K562 (cell line): ENCODE measurements around the gene ASB6. TPM values are rescaled to one million over a fixed set of nuclear protein-coding genes. Genes with fewer than 3 reads are reported as not detected.

Experiments
- CXXC5 ChIP-seq: fragments of 250-450 bp; sonication (Bioruptor Pico); IDR thresholded peaks from 2 replicates; pipeline ENCODE4 v1.8.0; 2022; ENCODE audit warnings: inconsistent platforms, mild to moderate bottlenecking, moderate library complexity
- EP300 ChIP-seq: IDR thresholded peaks from 2 replicates; pipeline ENCODE4 v1.6.1; 2012; ENCODE audit warnings: low read length, improper control_type of control experiment
- HNRNPLL ChIP-seq: fragments of 200-400 bp; formaldehyde crosslinking; IDR thresholded peaks from 2 replicates; pipeline ENCODE4 v1.6.1; 2017; ENCODE audit warnings: low read length, low read depth, mild to moderate bottlenecking; ENCODE audit not compliant: poor library complexity, severe bottlenecking
- KLF1 ChIP-seq: fragments of 450-650 bp; IDR thresholded peaks from 2 replicates; pipeline ENCODE4 v1.6.1; 2016; ENCODE audit warnings: missing genetic modification characterization, missing compliant biosample characterization
- MTA2 ChIP-seq: fragments of 450-650 bp; IDR thresholded peaks from 2 replicates; pipeline ENCODE4 v1.6.1; 2016; ENCODE audit warnings: low read depth
- PCBP1 ChIP-seq: fragments of 200-400 bp; formaldehyde crosslinking; IDR thresholded peaks from 2 replicates; pipeline ENCODE4 v1.6.1; 2018; ENCODE audit warnings: mild to moderate bottlenecking, low read depth, low read length; ENCODE audit not compliant: poor library complexity, severe bottlenecking
- PHB ChIP-seq: fragments of 250-450 bp; sonication (Bioruptor Pico); IDR thresholded peaks from 2 replicates; pipeline ENCODE4 v1.5.0; 2021
- SRSF7 ChIP-seq: fragments of 200-400 bp; formaldehyde crosslinking; optimal IDR thresholded peaks from 2 replicates; pipeline ENCODE3; 2017; ENCODE audit warnings: mild to moderate bottlenecking, low read depth, low read length
- ZNF124 ChIP-seq: sonication (generic); formaldehyde crosslinking; IDR thresholded peaks from 2 replicates; pipeline ENCODE4 v1.8.1; 2022; ENCODE audit warnings: missing genetic modification reagents
- ZNF224 ChIP-seq: sonication (generic); formaldehyde crosslinking; IDR thresholded peaks from 2 replicates; pipeline ENCODE4 v1.8.0; 2022; ENCODE audit warnings: mild to moderate bottlenecking, missing genetic modification reagents
- polyA plus RNA-seq, 8 experiments: library from polyadenylated mRNA; depleted of rRNA in 4 of 8; stranded (reverse) in 5 of 8; unstranded in 3 of 8; fragments of >200 nt; fragmentation: Nextera tagmentation in 2 of 8; fragmentation: Illumina TruSeq in 1 of 8; extraction: Ambion mirVana in 2 of 8; extraction: Trizol in 1 of 8; gene quantifications; 2 replicates each; pipeline versions ENCODE4 v1.2.1 to v1.2.3, GENCODE V29; 2011 to 2014; ENCODE audit warnings: inconsistent platforms in 1 of 8, missing spikeins in 1 of 8
- total RNA-seq, 7 experiments: library from RNA; depleted of rRNA in 6 of 7; stranded (reverse); fragments of >200 nt in 6 of 7; fragmentation: Illumina TruSeq in 2 of 7; extraction: Trizol in 2 of 7; gene quantifications; 2 replicates each; pipeline versions ENCODE4 v1.2.1 to v1.2.3, GENCODE V29; 2011 to 2021; ENCODE audit warnings: low replicate concordance in 1 of 7
- TF ChIP-seq, protein P1 (sequence below): fragments of 250-450 bp; sonication (Bioruptor Pico); IDR thresholded peaks from 2 replicates; pipeline ENCODE4 v1.9.0; 2021; ENCODE audit warnings: mild to moderate bottlenecking, inconsistent platforms
- TF ChIP-seq, protein P2 (sequence below): fragments of 450-650 bp; IDR thresholded peaks from 2 replicates; pipeline ENCODE4 v1.6.1; 2016
- TF ChIP-seq, protein P3 (sequence below): fragments of 450-650 bp; conservative IDR thresholded peaks from 2 replicates; pipeline ENCODE4 v1.6.1; 2016; ENCODE audit warnings: missing genetic modification characterization, low read depth, mild to moderate bottlenecking, control low read depth, missing compliant biosample characterization
- TF ChIP-seq, protein P4 (sequence below): fragments of 250-450 bp; sonication (Bioruptor Pico); IDR thresholded peaks from 2 replicates; pipeline ENCODE4 v1.4.0; 2020
- TF ChIP-seq, protein P5 (sequence below): fragments of 250-450 bp; sonication (Bioruptor Pico); IDR thresholded peaks from 2 replicates; pipeline ENCODE4 v1.8.0; 2021; ENCODE audit warnings: mild to moderate bottlenecking, moderate library complexity
- TF ChIP-seq, protein P6 (sequence below): fragments of 450-650 bp; formaldehyde crosslinking; IDR thresholded peaks from 2 replicates; pipeline ENCODE4 v1.4.0; 2022; ENCODE audit warnings: mild to moderate bottlenecking, moderate library complexity
- TF ChIP-seq, protein P7 (sequence below): sonication (generic); IDR thresholded peaks from 2 replicates; pipeline ENCODE4 v1.6.1; 2016

ASB6 gene
- total and polyA plus RNA-seq, 9 of the 15 experiments (the other 6 are each of a cell fraction or from before 2014, with no cell fraction given) = 0.92 to 17.8 (median 11.3) TPM

DNA sequence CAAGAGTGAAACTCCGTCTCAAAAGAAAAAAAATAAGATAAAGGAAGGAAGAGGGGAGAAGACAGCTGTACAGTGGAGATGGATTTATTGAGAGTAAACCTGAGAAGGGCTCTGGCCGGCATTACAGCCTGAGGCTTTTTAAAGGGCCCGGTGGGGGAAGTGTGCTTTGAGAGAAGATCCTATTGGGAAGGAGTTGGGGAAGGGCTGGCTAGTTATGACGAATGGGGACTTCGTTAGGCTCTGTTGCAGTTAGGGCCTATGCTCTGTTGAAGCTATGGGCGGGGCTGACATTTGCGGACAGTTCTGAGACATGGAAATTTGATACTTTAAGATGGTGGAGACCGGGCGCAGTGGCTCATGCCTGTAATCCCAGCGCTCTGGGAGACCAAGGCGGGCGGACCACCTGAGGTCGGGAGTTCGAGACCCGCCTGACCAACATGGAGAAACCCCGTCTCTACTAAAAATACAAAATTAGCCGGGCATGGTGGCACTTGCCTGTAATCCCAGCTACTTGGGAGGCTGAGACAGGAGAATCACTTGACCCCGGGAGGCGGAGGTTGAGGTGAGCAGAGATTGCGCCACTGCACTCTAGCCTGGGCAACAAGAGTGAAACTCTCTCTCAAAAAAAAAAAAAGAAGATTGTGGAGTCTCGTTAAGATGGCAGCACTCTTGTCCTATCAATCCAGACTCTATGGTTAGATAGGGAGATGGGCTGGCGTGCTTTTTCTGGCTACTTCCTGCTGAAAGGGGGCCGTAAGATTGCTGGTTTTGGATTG lies 54.3 kb downstream of the ASB6 start (continued):
- TF ChIP-seq, protein P1, sequence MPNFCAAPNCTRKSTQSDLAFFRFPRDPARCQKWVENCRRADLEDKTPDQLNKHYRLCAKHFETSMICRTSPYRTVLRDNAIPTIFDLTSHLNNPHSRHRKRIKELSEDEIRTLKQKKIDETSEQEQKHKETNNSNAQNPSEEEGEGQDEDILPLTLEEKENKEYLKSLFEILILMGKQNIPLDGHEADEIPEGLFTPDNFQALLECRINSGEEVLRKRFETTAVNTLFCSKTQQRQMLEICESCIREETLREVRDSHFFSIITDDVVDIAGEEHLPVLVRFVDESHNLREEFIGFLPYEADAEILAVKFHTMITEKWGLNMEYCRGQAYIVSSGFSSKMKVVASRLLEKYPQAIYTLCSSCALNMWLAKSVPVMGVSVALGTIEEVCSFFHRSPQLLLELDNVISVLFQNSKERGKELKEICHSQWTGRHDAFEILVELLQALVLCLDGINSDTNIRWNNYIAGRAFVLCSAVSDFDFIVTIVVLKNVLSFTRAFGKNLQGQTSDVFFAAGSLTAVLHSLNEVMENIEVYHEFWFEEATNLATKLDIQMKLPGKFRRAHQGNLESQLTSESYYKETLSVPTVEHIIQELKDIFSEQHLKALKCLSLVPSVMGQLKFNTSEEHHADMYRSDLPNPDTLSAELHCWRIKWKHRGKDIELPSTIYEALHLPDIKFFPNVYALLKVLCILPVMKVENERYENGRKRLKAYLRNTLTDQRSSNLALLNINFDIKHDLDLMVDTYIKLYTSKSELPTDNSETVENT = no peak
- peak; percentile 60; the same call in 1 of the 2 replicates for TF ChIP-seq CXXC5 (CRISPR knock-in tag)
- TF ChIP-seq, protein P2, sequence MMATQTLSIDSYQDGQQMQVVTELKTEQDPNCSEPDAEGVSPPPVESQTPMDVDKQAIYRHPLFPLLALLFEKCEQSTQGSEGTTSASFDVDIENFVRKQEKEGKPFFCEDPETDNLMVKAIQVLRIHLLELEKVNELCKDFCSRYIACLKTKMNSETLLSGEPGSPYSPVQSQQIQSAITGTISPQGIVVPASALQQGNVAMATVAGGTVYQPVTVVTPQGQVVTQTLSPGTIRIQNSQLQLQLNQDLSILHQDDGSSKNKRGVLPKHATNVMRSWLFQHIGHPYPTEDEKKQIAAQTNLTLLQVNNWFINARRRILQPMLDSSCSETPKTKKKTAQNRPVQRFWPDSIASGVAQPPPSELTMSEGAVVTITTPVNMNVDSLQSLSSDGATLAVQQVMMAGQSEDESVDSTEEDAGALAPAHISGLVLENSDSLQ = peak; percentile 89
- TF ChIP-seq PCBP1 = no peak
- TF ChIP-seq, protein P3, sequence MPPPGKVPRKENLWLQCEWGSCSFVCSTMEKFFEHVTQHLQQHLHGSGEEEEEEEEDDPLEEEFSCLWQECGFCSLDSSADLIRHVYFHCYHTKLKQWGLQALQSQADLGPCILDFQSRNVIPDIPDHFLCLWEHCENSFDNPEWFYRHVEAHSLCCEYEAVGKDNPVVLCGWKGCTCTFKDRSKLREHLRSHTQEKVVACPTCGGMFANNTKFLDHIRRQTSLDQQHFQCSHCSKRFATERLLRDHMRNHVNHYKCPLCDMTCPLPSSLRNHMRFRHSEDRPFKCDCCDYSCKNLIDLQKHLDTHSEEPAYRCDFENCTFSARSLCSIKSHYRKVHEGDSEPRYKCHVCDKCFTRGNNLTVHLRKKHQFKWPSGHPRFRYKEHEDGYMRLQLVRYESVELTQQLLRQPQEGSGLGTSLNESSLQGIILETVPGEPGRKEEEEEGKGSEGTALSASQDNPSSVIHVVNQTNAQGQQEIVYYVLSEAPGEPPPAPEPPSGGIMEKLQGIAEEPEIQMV (tag) = peak; percentile 67; the same call in 1 of the 2 replicates
- no peak for TF ChIP-seq HNRNPLL
- TF ChIP-seq PHB = no peak
- TF ChIP-seq, protein P4, sequence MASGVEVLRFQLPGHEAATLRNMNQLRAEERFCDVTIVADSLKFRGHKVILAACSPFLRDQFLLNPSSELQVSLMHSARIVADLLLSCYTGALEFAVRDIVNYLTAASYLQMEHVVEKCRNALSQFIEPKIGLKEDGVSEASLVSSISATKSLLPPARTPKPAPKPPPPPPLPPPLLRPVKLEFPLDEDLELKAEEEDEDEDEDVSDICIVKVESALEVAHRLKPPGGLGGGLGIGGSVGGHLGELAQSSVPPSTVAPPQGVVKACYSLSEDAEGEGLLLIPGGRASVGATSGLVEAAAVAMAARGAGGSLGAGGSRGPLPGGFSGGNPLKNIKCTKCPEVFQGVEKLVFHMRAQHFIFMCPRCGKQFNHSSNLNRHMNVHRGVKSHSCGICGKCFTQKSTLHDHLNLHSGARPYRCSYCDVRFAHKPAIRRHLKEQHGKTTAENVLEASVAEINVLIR (CRISPR knock-in tag) = no peak
- TF ChIP-seq, protein P5, sequence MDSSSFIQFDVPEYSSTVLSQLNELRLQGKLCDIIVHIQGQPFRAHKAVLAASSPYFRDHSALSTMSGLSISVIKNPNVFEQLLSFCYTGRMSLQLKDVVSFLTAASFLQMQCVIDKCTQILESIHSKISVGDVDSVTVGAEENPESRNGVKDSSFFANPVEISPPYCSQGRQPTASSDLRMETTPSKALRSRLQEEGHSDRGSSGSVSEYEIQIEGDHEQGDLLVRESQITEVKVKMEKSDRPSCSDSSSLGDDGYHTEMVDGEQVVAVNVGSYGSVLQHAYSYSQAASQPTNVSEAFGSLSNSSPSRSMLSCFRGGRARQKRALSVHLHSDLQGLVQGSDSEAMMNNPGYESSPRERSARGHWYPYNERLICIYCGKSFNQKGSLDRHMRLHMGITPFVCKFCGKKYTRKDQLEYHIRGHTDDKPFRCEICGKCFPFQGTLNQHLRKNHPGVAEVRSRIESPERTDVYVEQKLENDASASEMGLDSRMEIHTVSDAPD (CRISPR knock-in tag) = no peak
- TF ChIP-seq, protein P6, sequence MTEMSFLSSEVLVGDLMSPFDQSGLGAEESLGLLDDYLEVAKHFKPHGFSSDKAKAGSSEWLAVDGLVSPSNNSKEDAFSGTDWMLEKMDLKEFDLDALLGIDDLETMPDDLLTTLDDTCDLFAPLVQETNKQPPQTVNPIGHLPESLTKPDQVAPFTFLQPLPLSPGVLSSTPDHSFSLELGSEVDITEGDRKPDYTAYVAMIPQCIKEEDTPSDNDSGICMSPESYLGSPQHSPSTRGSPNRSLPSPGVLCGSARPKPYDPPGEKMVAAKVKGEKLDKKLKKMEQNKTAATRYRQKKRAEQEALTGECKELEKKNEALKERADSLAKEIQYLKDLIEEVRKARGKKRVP (CRISPR knock-in tag) = 0 out of 2 replicates have a peak, but pooled peaks have one; percentile 18
- no peak for TF ChIP-seq SRSF7
- no peak for TF ChIP-seq ZNF224 (CRISPR knock-in tag)
- no peak for TF ChIP-seq ZNF124 (CRISPR knock-in tag)
- no peak for TF ChIP-seq MTA2
- TF ChIP-seq, protein P7, sequence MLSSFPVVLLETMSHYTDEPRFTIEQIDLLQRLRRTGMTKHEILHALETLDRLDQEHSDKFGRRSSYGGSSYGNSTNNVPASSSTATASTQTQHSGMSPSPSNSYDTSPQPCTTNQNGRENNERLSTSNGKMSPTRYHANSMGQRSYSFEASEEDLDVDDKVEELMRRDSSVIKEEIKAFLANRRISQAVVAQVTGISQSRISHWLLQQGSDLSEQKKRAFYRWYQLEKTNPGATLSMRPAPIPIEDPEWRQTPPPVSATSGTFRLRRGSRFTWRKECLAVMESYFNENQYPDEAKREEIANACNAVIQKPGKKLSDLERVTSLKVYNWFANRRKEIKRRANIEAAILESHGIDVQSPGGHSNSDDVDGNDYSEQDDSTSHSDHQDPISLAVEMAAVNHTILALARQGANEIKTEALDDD = peak; percentile 95
- TF ChIP-seq EP300 = no peak
- TF ChIP-seq KLF1 (tag) = no peak
